SKM-1 (cell line): ENCODE results near the gene FAM168A.
A peak's percentile ranks its signal among the peaks of the same experiment; 100 is the strongest.

Source experiments
- DNase-seq: peaks from one replicate; lab custom pipeline; 2025; ENCODE audit not compliant: unreplicated experiment; lab: John Stamatoyannopoulos, UW

The FAM168A gene

GRCh38 chr11:73355109-73355508, 242.8 kb downstream of the FAM168A start:
- DNase-seq = no peak

GRCh38 chr11:73353422-73353821, 244.5 kb downstream of the FAM168A start:
- DNase-seq = no peak

- DNase-seq = peak; percentile 46
Measured at GRCh38 chr11:73350908-73351636, 246.8 kb downstream of the FAM168A start.
